ENCODE results near the gene ARAP2. TPM values are rescaled to one million over a fixed set of nuclear protein-coding genes. Genes with fewer than 3 reads are reported as not detected.

Gene ARAP2
- total RNA-seq, 2 experiments from 2014 or later = 21.0 to 27.0 TPM

DNA sequence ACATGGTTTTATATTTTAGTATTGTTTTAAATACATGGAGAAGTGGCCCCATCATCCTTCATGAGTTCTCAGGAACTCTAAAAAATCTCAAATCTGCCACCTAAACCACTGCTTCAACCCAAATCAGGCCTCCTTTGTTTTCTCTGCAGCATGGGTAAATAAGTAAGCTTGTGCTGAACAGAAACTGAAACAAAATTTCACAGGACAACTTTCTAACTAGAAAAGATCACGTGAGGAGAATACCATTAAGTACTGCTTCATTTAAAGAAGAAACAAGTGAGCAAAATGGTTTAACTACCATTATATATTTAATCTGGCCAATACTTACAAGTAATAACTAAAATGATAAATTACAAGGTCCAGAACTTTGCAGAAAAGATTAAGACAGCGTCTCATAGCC, 2.5 kb downstream of the ARAP2 start:
- Mint-ChIP-seq H3K9me3 (peaks cover 10% of the 10 kb centered on the region), H3K27me3 (no peaks in the 10 kb centered on the region), H3K4me1 (peaks cover 47% of the 10 kb centered on the region), H3K27ac (peak overlapping the region; percentile 73), H3K36me3 (peaks cover 42% of the 10 kb centered on the region), H3K4me3 (peak overlapping the region; percentile 94)
- DNase-seq = no peak

DNA sequence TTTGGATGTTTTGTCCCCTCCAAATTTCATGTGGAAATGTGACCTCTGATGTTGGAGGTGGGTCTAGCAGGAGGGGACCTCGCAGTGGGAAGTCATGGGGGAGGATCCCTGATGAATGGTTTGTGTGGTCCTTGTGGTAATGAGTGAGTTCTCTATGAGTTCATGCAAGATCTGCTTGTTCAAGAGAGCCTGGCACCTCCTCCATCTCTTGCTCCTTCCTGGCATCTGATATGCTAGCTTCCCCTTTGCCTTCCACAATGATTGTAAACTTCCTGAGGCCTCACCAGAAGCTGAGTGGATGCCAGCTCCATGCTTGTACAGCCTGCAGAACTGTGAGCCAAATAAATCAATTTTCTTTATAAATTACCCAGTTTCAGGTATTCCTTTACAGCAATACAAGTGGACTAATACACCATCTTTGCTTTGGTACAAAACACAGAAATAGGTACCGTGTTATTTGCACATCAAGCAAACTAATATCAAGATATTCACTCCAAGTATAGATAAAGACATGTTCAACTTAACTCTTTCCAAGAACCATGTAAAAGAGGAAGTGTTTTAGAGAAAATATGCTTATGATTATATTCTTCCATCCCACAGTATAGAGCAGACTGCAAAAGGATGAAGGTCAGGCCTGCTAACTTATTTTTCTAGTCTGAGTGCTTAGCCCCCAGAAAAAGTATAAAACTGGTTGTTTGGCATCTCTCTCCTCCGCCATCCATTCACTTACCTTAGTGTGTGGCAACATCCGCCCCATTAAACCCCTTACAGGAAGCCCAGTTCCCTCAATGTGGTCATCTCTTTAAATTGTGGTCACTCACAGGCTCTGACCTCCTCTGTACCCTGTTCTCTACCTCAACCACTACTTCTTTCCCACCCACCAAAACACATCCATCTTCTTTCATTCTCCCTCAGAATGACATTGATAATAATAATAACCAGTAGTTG, 6.7 kb downstream of the ARAP2 start:
- H3K4me3 Mint-ChIP-seq = peak overlapping the region; percentile 6
- no peaks in the 10 kb centered on the region for H3K27me3 Mint-ChIP-seq
- peaks cover 51% of the 10 kb centered on the region for H3K4me1 Mint-ChIP-seq
- peaks cover 25% of the 10 kb centered on the region for H3K9me3 Mint-ChIP-seq
- DNase-seq = no peak
- H3K36me3 Mint-ChIP-seq = peaks cover 71% of the 10 kb centered on the region
- H3K27ac Mint-ChIP-seq = peak overlapping the region; percentile 69

DNA sequence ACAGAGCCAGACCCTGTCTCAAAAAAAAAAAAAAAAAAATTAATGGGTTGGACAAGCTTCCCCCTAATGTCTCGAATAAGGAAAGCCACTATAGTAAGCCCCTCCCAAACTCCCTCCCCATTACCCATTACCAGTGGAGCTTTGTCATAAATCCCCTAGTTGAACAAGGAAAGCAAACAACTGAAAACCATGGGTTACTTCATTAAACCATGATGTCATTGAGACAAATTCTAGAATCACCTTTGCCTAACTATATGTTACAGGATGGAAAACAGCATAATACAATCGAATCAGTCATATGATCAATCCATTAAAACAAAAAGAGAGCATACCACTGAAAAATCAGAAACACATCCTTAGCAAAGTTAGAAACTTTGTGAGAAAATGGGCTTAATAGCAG, 8.2 kb downstream of the ARAP2 start:
- no peak for DNase-seq
- peaks cover 47% of the 10 kb centered on the region for H3K4me1 Mint-ChIP-seq
- H3K27me3 Mint-ChIP-seq = no peaks in the 10 kb centered on the region
- peaks cover 76% of the 10 kb centered on the region for H3K36me3 Mint-ChIP-seq
- no peak overlapping the region for H3K27ac Mint-ChIP-seq
- no peak overlapping the region for H3K4me3 Mint-ChIP-seq
- H3K9me3 Mint-ChIP-seq = peaks cover 31% of the 10 kb centered on the region

DNA sequence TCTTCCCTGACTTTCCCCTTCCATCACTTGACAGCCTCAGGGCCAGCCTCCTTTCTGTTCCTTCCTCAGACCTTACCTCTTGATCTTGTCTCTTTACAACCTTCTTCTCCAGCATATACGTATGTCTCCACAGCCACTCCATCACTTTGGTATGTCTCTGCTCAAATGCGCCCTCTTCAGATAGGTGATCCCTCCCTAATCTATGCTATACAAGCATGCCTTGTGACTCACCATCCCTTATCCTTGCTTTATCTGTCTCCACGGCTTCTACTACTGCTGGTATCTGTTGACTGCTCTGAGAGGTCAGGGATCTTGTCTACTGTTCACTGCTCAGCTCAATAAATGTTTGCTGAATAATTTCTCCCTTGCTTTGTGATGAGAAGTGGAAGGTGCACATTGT, 9.0 kb downstream of the ARAP2 start:
- Mint-ChIP-seq H3K9me3 (peaks cover 31% of the 10 kb centered on the region), H3K36me3 (peaks cover 74% of the 10 kb centered on the region), H3K27me3 (no peaks in the 10 kb centered on the region), H3K4me3 (no peak overlapping the region), H3K27ac (no peak overlapping the region), H3K4me1 (peaks cover 49% of the 10 kb centered on the region)
- no peak for DNase-seq

DNA sequence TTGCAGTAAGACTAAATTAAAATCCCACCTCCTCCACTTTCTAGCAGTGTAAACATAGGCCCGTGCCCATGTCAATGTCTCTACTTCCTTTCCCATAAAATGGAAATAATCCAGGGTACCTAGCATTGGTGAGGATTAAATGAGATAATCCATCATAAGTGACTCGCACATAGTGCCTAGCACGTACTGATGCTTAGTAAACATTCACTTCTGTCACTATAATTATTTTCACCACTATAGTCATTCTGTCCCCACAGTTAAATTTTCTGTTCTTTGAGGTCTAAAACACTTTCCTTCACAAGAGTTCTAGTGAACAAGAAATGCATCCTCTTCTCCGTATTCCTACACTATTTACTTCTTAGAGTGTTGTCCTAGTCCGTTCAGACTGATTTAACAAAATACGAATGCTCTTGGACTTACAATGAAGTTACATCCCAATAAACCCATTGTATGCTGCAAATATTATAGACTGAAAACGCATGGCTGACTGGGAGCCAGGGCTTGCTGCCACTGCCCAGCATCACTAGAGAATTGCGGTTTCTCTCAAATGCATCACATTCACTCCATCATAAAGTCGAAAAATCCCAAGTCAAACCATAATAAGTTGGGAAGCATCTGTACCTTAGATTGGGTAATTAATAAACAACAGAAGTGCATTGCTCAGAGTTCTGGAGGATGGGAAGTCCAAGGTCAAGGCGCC, 10.6 kb downstream of the ARAP2 start:
- Mint-ChIP-seq H3K4me3 (no peak overlapping the region), H3K27ac (no peak overlapping the region), H3K4me1 (peaks cover 60% of the 10 kb centered on the region)

DNA sequence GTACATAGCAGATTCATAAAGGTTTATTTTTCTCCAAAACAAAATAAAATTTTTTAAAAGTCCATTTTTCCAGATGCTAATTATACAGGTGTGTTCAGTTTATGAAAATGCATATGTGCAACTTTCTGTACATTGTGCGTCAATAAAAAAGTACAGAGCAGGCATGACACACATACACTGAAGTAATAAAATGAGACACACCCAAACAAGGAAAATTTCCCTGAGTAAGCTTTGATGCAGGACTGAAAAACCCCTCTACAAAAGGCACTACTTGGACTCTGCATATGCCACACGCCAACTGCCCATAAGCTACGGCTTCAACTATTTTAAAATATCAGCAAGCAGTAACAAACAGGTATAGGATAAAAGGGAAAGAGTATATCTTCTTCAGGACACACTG, 13.8 kb downstream of the ARAP2 start:
- no peak for DNase-seq
- Mint-ChIP-seq H3K36me3 (peaks cover 50% of the 10 kb centered on the region), H3K27ac (no peak overlapping the region), H3K27me3 (no peaks in the 10 kb centered on the region), H3K9me3 (peaks cover 18% of the 10 kb centered on the region), H3K4me3 (no peak overlapping the region), H3K4me1 (peaks cover 69% of the 10 kb centered on the region)

More for the DNA sequence above, 10.6 kb downstream of the ARAP2 start:
- DNase-seq = no peak
- peaks cover 65% of the 10 kb centered on the region for H3K36me3 Mint-ChIP-seq
- H3K9me3 Mint-ChIP-seq = peaks cover 31% of the 10 kb centered on the region
- no peaks in the 10 kb centered on the region for H3K27me3 Mint-ChIP-seq

DNA sequence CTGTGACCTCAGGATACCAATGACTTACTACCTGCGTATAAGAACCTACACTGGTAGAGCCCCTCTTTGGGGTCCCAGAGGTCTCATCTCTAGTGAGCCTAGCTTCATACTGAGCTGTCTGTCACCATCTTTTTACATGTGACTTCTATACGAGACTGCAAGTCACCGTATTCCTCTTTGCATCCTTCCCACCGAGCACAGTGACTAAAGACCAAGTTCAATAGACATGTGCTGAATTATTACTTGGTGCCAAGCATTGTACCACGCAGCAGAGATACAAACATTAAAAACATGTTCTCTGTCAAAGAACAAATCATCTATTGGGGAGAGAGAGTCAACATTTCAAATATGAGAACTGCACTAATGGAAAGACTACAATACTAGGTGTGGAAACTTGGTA, 16.4 kb downstream of the ARAP2 start:
- H3K27ac Mint-ChIP-seq = no peak overlapping the region
- H3K4me1 Mint-ChIP-seq = peaks cover 69% of the 10 kb centered on the region
- H3K4me3 Mint-ChIP-seq = no peak overlapping the region
- DNase-seq = no peak
- no peaks in the 10 kb centered on the region for H3K27me3 Mint-ChIP-seq
- peaks cover 7% of the 10 kb centered on the region for H3K9me3 Mint-ChIP-seq
- peaks cover 37% of the 10 kb centered on the region for H3K36me3 Mint-ChIP-seq

DNA sequence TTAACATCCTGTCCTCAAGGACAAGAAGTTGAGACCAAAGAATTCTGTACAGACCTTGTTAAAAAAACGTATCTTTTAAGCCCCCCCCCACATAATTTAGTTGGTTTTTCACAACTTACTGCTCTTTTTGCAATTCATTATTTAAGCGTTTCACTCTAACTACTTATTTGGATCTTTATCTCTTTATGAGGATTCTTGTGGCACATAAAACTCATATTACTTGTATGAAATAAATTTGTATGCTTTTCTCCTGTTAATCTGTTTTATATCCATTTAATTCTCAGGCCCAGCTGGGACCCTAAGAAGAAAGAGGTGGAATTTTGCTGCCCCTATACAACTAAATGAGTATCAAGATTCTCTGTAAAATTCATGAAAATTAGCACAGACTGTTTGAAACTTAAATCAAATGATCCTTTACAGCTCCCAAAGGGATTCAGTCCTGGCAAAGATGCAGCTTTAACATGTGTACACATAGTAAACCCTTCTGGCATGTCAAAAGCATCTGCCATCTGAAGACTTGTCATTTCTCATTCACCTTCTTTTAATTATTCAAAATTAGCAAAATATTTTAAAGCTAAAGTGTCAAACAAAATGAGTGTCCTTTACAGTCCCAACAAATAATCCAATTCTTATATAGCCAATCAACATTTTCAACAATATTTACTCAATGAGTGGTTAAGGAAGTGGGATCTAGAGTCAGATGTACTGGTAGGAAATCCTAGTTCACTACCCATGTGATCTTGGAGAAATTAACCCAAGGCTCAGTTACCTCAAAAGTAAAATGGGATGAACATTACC, 17.7 kb downstream of the ARAP2 start:
- no peaks in the 10 kb centered on the region for H3K9me3 Mint-ChIP-seq
- H3K27ac Mint-ChIP-seq = no peak overlapping the region
- H3K36me3 Mint-ChIP-seq = peaks cover 26% of the 10 kb centered on the region
- peaks cover 69% of the 10 kb centered on the region for H3K4me1 Mint-ChIP-seq
- DNase-seq = no peak
- no peak overlapping the region for H3K4me3 Mint-ChIP-seq
- no peaks in the 10 kb centered on the region for H3K27me3 Mint-ChIP-seq

DNA sequence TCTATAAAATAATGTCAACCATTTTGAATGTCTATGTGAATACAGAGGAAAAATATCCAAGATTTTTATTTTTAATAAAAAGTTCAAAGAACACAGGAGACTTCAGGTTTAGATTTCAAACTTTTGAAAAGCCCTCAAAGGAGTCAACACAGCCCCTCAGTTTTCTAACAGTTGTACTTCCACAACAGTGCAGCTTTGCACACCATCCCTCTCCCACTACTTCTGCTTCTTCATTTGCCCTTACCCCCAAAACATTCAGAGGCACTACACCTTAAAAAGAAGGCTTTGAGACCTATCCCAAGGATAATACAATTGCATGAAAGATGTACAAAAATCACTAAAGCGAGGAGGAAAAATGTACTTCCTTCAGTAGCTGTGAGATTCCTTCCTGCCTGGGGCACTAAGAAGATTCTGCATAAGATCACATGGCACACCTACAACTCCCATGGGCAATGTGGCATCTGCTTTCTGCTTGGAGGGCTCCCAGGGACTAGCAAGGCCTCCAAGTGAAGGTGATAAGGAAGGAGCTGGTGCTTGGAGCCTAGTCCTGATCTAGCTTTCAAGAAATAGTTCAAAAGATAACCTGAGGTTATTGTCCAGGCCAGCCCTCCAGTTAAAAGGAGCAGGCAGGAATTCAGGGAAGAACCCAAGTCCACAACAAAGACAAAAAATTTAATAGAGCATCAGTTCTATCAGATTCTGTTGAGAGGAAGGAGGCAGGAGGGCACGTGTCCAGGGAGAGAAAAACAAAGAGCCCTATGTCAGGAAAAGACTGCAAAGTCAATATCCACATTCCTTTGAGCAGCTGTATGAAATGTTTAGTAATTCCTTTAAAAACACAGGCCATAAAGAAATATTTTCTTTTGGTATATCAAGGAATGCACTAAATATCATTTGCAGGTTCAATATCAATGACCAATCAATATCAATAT, 19.1 kb downstream of the ARAP2 start:
- Mint-ChIP-seq H3K9me3 (no peaks in the 10 kb centered on the region), H3K36me3 (peaks cover 24% of the 10 kb centered on the region), H3K4me1 (peaks cover 61% of the 10 kb centered on the region), H3K4me3 (no peak overlapping the region), H3K27ac (no peak overlapping the region), H3K27me3 (no peaks in the 10 kb centered on the region)
- DNase-seq = no peak

DNA sequence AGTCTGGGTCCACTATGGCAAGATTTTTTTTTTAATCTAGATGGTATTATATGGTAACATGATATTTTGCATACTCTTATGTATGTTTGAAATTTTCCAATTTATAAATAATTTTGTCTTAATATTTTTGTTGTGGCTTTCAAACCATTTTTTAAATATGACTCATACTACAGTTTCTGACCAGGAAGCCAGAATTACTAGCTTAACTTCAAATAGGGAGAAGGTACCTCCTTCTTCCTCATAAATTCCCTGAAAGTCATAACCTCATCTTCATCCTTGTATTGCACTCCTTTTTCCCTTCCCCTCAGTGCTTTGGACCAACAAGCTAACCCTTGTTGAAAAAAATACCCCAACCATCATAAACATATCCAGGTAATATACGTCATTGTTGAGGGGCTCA, 21.6 kb downstream of the ARAP2 start:
- Mint-ChIP-seq H3K9me3 (no peaks in the 10 kb centered on the region), H3K4me1 (peaks cover 55% of the 10 kb centered on the region), H3K4me3 (no peak overlapping the region), H3K27me3 (no peaks in the 10 kb centered on the region), H3K36me3 (peaks cover 24% of the 10 kb centered on the region), H3K27ac (no peak overlapping the region)
- DNase-seq = no peak

DNA sequence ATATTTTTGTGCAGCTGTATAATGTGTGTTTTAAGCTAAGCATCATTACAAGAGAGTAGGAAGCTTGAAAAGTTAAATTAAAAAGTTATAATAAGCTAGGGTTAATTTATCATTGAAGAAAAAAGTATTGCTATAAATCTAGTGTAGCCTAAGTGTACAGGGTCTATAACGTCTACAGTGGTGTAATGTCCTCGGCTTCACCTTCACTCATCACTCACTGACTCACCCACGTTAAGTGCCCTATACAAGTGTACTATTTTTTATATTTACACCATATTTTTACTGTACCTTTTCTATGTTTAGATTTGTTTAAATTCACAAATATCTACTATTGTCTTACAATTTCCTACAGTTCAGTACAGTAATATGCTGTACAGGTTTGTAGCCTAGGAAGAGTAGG, 23.5 kb downstream of the ARAP2 start:
- Mint-ChIP-seq H3K4me1 (peaks cover 39% of the 10 kb centered on the region), H3K27ac (no peak overlapping the region), H3K27me3 (no peaks in the 10 kb centered on the region), H3K36me3 (peaks cover 16% of the 10 kb centered on the region), H3K9me3 (no peaks in the 10 kb centered on the region), H3K4me3 (no peak overlapping the region)
- DNase-seq = no peak

DNA sequence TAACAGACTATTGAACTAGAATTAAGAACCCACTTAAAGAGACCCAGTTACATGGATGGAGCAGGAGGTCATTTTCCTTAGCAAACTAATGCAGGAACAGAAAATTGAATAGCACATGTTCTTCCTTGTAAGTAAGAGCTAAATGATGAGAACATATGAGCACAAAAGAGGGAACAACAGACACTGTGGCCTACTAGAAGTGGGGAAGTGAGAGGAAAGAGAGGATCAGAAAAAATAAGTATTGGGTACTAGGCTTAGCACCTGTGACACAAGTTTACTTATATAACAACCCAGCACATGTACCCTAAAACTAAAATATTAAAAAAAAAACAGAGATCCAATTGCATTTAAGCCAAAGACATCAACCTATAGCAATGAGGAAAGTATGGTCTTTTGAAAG, 26.2 kb downstream of the ARAP2 start:
- DNase-seq = no peak
- Mint-ChIP-seq H3K36me3 (peaks cover 17% of the 10 kb centered on the region), H3K4me1 (peaks cover 29% of the 10 kb centered on the region), H3K27me3 (no peaks in the 10 kb centered on the region), H3K27ac (no peak overlapping the region), H3K9me3 (no peaks in the 10 kb centered on the region), H3K4me3 (no peak overlapping the region)

DNA sequence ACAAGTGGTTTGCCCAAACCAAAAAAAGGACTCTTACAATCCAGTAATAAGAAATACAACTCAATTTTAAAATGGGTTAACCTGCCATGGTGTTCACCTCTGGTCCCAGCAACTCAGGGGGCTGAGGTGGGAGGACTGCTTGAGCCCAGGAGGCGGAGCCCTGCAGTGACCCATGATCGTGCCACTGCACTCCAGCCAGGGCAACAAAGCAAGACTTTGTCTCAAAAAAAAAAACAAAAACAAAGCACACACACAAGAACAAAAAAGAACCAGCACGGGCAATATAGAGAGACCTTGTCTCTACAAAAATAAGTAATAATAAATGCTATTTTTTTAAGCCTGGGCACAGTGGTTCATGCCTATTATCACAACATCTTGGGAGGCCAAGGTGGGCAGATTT, 28.7 kb downstream of the ARAP2 start:
- peaks cover 20% of the 10 kb centered on the region for H3K4me1 Mint-ChIP-seq

More for the DNA sequence above, 28.7 kb downstream of the ARAP2 start:
- Mint-ChIP-seq H3K27me3 (no peaks in the 10 kb centered on the region), H3K36me3 (peaks cover 26% of the 10 kb centered on the region), H3K4me3 (no peak overlapping the region), H3K27ac (no peak overlapping the region), H3K9me3 (no peaks in the 10 kb centered on the region)
- DNase-seq = no peak
